A673 (cell line): Measurements from ENCODE around the gene MRTFA. TPM values are rescaled to one million over a fixed set of nuclear protein-coding genes. Genes with fewer than 3 reads are reported as not detected.

Experiments used
- BruUV-seq: library from RNA; stranded (reverse); fragments of 400-500 nt; replicated peaks from 2 replicates; lab custom pipeline; 2021; lab: Mats Ljungman, UMichigan
- CTCF ChIA-PET: fragments of 300-600 bp; sonication (Branson Sonifier 250); formaldehyde crosslinking; loops from one replicate; lab custom pipeline; 2022; ENCODE audit warnings: antibody characterized with exemption; lab: Charles Lee
- POLR2A ChIA-PET: fragments of 300-600 bp; sonication (Branson Sonifier 250); formaldehyde crosslinking; loops from one replicate; lab custom pipeline; 2022; ENCODE audit warnings: antibody characterized with exemption; ENCODE audit not compliant: low non-redundant PET; lab: Charles Lee
- DNase-seq: peaks from one replicate; pipeline ENCODE4 v3.0.0-alpha.2; 2015; ENCODE audit warnings: low spot score
- H3K27ac ChIP-seq: fragments of 200-600 bp; sonication (generic); 2 replicates; pipeline ENCODE4 v1.5.1; 2016; ENCODE audit warnings: mixed run types, low read depth, mild to moderate bottlenecking, mixed read lengths, antibody characterized with exemption, low read length; ENCODE audit not compliant: poor library complexity, severe bottlenecking
- H3K27me3 ChIP-seq: fragments of 200-600 bp; sonication (generic); replicated peaks from 2 replicates; pipeline ENCODE4 v1.6.1; 2017; ENCODE audit warnings: mixed run types, low read depth, mild to moderate bottlenecking, mixed read lengths, antibody characterized with exemption, low read length; ENCODE audit not compliant: insufficient read depth, poor library complexity
- H3K36me3 ChIP-seq: fragments of 200-600 bp; sonication (generic); 2 replicates; pipeline ENCODE4 v1.6.1; 2016; ENCODE audit warnings: mixed run types, mild to moderate bottlenecking, mixed read lengths, antibody characterized with exemption, low read length; ENCODE audit not compliant: insufficient read depth, poor library complexity, severe bottlenecking
- H3K4me1 ChIP-seq: fragments of 200-600 bp; sonication (generic); 2 replicates; pipeline ENCODE4 v1.6.1; 2017; ENCODE audit warnings: mixed run types, mild to moderate bottlenecking, mixed read lengths, antibody characterized with exemption, low read length; ENCODE audit not compliant: insufficient read depth, poor library complexity, severe bottlenecking
- H3K4me3 ChIP-seq: fragments of 200-600 bp; sonication (generic); 2 replicates; pipeline ENCODE4 v1.5.1; 2016; ENCODE audit warnings: low read depth, mixed run types, mild to moderate bottlenecking, mixed read lengths, low read length; ENCODE audit not compliant: poor library complexity, severe bottlenecking
- H3K9me3 ChIP-seq: fragments of 200-600 bp; sonication (generic); 2 replicates; pipeline ENCODE4 v1.6.1; 2016; ENCODE audit warnings: mixed run types, low read depth, mild to moderate bottlenecking, mixed read lengths, antibody characterized with exemption, low read length; ENCODE audit not compliant: poor library complexity, severe bottlenecking
- EZH2 ChIP-seq: fragments of 200-600 bp; sonication (generic); IDR thresholded peaks from 2 replicates; pipeline ENCODE4 v1.6.1; 2017; ENCODE audit warnings: borderline replicate concordance, low read depth, mild to moderate bottlenecking, mixed read lengths, antibody characterized with exemption, low read length; ENCODE audit not compliant: poor library complexity, severe bottlenecking
- intact Hi-C: fragments of 100-400 bp; cut with micrococcal nuclease; formaldehyde crosslinking; loops from one replicate; pipeline ENCODE4 v1.10.0; 2022; ENCODE audit not compliant: unreplicated experiment
- total RNA-seq: library from RNA; stranded (reverse); gene quantifications from 2 replicates; pipeline ENCODE4 v1.2.3, GENCODE V29; 2021
- TF ChIP-seq, protein P1 (sequence below): fragments of 300-800, 200-600 bp; sonication (generic); conservative IDR thresholded peaks from 2 replicates; pipeline ENCODE4 v1.5.1; 2017; ENCODE audit warnings: low read depth, mild to moderate bottlenecking, antibody characterized with exemption, low read length, moderate library complexity, mixed read lengths

MRTFA gene
- total RNA-seq, 1 experiment from 2014 or later, result 35.8 TPM

DNA sequence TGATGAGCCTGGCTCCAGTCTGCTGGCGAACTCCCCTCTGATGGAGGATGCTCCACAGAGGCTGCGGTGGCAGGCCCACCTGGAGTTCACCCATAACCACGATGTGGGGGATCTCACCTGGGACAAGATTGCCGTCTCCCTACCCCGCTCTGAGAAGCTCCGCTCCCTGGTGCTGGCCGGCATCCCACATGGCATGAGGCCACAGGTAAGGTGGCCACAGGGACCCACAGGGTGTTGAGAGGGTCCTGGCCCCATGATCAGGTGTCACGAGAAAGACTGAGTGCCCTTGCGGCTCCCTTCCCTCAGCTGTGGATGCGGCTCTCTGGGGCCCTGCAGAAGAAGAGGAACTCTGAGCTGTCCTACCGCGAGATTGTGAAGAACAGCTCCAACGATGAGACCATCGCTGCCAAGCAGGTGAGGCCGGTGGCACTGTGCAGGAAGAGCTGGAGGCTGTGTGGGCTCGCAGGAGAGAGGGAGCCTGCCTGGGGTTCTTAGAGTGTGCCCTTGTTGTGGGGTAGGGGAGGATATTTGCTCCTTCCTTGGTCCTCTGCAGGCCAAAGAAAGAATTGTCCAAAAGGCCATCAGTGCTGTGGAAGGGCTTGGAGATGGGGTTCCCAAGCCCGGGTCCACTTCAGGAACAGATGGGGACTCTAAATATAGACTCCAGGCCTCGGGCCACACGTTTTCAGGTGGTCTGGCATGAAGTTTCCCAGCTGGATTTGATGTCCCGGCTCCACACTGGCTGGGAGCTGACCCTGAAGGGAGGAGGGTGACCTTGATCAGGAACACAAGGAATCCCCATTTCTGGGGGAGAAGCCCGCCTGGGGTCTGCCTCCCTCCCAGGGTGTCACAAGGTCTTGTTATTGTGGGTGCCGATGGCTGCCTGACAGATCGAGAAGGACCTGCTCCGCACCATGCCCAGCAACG is 232.0 kb downstream of the MRTFA start:
- ChIA-PET CTCF (no interaction called here), POLR2A (no interaction called here)
- DNase-seq, result no peak
- H3K27me3 ChIP-seq, result no peaks in the 10 kb centered on the region
- H3K36me3 ChIP-seq, result peaks cover 64% of the 10 kb centered on the region
- no peak overlapping the region for H3K27ac ChIP-seq
- intact Hi-C loops, result no loop called here
- peaks cover 11% of the 10 kb centered on the region for H3K4me1 ChIP-seq
- no peaks in the 10 kb centered on the region for H3K9me3 ChIP-seq
- no TSS peak for BruUV-seq
- no peak overlapping the region for H3K4me3 ChIP-seq
- TF ChIP-seq EZH2, result no peak
- TF ChIP-seq, protein P1, sequence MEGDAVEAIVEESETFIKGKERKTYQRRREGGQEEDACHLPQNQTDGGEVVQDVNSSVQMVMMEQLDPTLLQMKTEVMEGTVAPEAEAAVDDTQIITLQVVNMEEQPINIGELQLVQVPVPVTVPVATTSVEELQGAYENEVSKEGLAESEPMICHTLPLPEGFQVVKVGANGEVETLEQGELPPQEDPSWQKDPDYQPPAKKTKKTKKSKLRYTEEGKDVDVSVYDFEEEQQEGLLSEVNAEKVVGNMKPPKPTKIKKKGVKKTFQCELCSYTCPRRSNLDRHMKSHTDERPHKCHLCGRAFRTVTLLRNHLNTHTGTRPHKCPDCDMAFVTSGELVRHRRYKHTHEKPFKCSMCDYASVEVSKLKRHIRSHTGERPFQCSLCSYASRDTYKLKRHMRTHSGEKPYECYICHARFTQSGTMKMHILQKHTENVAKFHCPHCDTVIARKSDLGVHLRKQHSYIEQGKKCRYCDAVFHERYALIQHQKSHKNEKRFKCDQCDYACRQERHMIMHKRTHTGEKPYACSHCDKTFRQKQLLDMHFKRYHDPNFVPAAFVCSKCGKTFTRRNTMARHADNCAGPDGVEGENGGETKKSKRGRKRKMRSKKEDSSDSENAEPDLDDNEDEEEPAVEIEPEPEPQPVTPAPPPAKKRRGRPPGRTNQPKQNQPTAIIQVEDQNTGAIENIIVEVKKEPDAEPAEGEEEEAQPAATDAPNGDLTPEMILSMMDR, result no peak

DNA sequence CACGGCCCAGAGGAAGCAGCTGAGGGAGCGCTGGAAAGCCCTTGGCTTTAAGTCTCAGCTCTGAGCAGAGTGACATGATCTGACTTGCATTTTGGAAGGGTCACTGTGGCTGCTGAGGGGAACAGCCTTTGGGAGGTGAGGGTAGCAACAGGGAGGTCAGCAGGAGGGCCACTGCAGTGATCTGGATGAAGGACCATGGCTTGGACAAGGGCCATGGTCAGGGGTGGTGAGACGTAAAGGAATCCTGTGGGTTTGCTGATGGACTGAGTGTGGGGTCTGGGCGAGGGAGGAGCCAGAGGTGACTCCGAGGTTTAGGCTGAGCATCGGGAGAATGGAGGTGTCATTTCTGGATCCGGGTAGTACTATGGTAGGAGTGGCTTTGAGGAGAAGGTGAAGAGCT is 232.9 kb downstream of the MRTFA start:
- CTCF ChIA-PET, result no interaction called here
- intact Hi-C loops, result no loop called here
- H3K36me3 ChIP-seq, result peaks cover 56% of the 10 kb centered on the region
- no peaks in the 10 kb centered on the region for H3K27me3 ChIP-seq
- TF ChIP-seq, protein P1, result no peak
- no peak for TF ChIP-seq EZH2
- no peak for DNase-seq
- no TSS peak for BruUV-seq
- no peaks in the 10 kb centered on the region for H3K9me3 ChIP-seq
- POLR2A ChIA-PET, result no interaction called here
- H3K4me3 ChIP-seq, result no peak overlapping the region
- H3K27ac ChIP-seq, result no peak overlapping the region
- H3K4me1 ChIP-seq, result peaks cover 16% of the 10 kb centered on the region

DNA sequence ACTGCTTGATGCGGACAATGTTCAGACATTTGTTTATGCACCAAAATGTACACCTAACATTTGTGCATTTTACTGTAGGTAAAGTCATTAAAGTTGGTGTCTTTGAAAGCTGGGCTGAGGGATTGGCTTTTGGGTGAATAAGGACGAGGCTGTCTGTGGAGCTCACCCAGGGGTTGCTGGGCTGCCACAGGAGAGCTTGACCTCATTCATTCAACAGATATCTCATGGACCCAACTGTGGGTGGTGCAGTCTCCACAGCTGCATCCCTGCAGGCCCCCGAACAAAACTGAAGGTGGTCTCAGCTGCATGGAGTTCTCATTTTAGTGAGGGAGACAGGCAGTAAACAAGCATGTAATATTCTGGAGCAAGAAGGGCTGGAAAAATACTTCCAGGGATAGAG is 233.4 kb downstream of the MRTFA start:
- ChIA-PET POLR2A (no interaction called here), CTCF (no interaction called here)
- BruUV-seq, result no TSS peak
- H3K27me3 ChIP-seq, result no peaks in the 10 kb centered on the region
- DNase-seq, result no peak
- peaks cover 16% of the 10 kb centered on the region for H3K4me1 ChIP-seq
- H3K27ac ChIP-seq, result no peak overlapping the region
- no peaks in the 10 kb centered on the region for H3K9me3 ChIP-seq
- no peak overlapping the region for H3K4me3 ChIP-seq
- TF ChIP-seq, protein P1, result no peak
- TF ChIP-seq EZH2, result no peak
- intact Hi-C loops, result no loop called here
- H3K36me3 ChIP-seq, result peaks cover 53% of the 10 kb centered on the region
